K562 (cell line): ENCODE results near the gene RNF168. TPM values are rescaled to one million over a fixed set of nuclear protein-coding genes. Genes with fewer than 3 reads are reported as not detected.

Experiments
- HNRNPLL ChIP-seq: fragments of 200-400 bp; formaldehyde crosslinking; IDR thresholded peaks from 2 replicates; pipeline ENCODE4 v1.6.1; 2017; ENCODE audit warnings: low read length, low read depth, mild to moderate bottlenecking; ENCODE audit not compliant: poor library complexity, severe bottlenecking
- SMARCA5 ChIP-seq: fragments of 450-650 bp; IDR thresholded peaks from 2 replicates; pipeline ENCODE4 v1.6.1; 2016
- polyA plus RNA-seq, 8 experiments: library from polyadenylated mRNA; depleted of rRNA in 4 of 8; stranded (reverse) in 5 of 8; unstranded in 3 of 8; fragments of >200 nt; fragmentation: Nextera tagmentation in 2 of 8; fragmentation: Illumina TruSeq in 1 of 8; extraction: Ambion mirVana in 2 of 8; extraction: Trizol in 1 of 8; gene quantifications; 2 replicates each; pipeline versions ENCODE4 v1.2.1 to v1.2.3, GENCODE V29; 2011 to 2014; ENCODE audit warnings: inconsistent platforms in 1 of 8, missing spikeins in 1 of 8
- total RNA-seq, 7 experiments: library from RNA; depleted of rRNA in 6 of 7; stranded (reverse); fragments of >200 nt in 6 of 7; fragmentation: Illumina TruSeq in 2 of 7; extraction: Trizol in 2 of 7; gene quantifications; 2 replicates each; pipeline versions ENCODE4 v1.2.1 to v1.2.3, GENCODE V29; 2011 to 2021; ENCODE audit warnings: low replicate concordance in 1 of 7
- TF ChIP-seq, protein P1 (sequence below), 2 experiments: fragments of 450-650 bp in 1 of 2; sonication (generic) in 1 of 2; formaldehyde crosslinking in 1 of 2; IDR thresholded peaks; 2 replicates each; pipeline versions ENCODE4 v1.7.1 to v1.9.0; 2016 to 2022; ENCODE audit warnings: inconsistent platforms in 1 of 2, mild to moderate bottlenecking in 1 of 2, missing genetic modification reagents in 1 of 2
- TF ChIP-seq, protein P2 (sequence below): fragments of 450-650 bp; IDR thresholded peaks from 2 replicates; pipeline ENCODE4 v1.6.1; 2017; ENCODE audit warnings: antibody characterized with exemption, mild to moderate bottlenecking
- TF ChIP-seq, protein P3 (sequence below), 2 experiments: fragments of 450-650 bp; IDR thresholded peaks; 2 replicates each; pipeline ENCODE4 v1.6.1; 2016
- TF ChIP-seq, protein P4 (sequence below): fragments of 250-450 bp; sonication (Bioruptor Pico); IDR thresholded peaks from 2 replicates; pipeline ENCODE4 v1.5.1; 2021; ENCODE audit warnings: mild to moderate bottlenecking

The RNF168 gene
- total and polyA plus RNA-seq, 9 of the 15 experiments (the other 6 are each of a cell fraction or from before 2014, with no cell fraction given): 6.0 to 32.1 (median 16.6) TPM

DNA sequence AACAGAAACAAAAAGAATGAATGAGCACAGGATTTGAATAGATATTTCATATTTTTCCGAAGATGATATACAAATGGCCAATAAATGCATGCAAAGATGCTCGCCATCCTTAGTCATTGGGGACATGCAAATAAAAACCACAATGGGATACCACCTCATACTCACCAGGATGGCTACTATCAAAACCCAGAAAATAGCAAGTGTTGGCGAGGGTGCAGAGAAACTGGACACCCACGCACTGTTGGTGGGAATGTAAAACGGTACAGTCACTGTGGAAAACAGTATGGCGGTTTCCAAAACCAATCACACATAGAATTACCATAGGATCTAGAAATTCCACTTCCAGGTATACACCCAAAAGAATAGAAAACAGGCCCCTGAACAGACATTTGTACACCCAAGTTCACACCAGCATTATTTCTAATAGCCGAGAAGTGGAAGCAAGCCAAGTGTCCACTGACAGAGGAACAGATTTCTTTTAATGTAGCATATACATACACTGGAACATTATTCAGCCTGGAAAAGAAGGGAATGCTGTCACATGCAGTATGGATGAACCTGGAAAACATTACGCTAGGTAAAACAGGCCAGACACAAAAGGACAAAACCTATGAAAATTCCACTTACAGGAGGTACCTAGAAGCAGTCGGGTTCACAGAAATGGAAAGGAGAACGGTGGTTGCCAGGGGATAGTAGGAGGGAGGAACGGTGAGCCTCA lies 3.6 kb downstream of the RNF168 start (continued):
- TF ChIP-seq, protein P1, sequence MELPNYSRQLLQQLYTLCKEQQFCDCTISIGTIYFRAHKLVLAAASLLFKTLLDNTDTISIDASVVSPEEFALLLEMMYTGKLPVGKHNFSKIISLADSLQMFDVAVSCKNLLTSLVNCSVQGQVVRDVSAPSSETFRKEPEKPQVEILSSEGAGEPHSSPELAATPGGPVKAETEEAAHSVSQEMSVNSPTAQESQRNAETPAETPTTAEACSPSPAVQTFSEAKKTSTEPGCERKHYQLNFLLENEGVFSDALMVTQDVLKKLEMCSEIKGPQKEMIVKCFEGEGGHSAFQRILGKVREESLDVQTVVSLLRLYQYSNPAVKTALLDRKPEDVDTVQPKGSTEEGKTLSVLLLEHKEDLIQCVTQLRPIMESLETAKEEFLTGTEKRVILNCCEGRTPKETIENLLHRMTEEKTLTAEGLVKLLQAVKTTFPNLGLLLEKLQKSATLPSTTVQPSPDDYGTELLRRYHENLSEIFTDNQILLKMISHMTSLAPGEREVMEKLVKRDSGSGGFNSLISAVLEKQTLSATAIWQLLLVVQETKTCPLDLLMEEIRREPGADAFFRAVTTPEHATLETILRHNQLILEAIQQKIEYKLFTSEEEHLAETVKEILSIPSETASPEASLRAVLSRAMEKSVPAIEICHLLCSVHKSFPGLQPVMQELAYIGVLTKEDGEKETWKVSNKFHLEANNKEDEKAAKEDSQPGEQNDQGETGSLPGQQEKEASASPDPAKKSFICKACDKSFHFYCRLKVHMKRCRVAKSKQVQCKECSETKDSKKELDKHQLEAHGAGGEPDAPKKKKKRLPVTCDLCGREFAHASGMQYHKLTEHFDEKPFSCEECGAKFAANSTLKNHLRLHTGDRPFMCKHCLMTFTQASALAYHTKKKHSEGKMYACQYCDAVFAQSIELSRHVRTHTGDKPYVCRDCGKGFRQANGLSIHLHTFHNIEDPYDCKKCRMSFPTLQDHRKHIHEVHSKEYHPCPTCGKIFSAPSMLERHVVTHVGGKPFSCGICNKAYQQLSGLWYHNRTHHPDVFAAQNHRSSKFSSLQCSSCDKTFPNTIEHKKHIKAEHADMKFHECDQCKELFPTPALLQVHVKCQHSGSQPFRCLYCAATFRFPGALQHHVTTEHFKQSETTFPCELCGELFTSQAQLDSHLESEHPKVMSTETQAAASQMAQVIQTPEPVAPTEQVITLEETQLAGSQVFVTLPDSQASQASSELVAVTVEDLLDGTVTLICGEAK (IDR thresholded peaks at IDR 0.05): peak; percentile 23; the same call in 1 of the 2 replicates
- TF ChIP-seq, protein P1 (CRISPR knock-in tag; IDR thresholded peaks at IDR 0.05): no peak
- TF ChIP-seq HNRNPLL: no peak
- TF ChIP-seq, protein P2, sequence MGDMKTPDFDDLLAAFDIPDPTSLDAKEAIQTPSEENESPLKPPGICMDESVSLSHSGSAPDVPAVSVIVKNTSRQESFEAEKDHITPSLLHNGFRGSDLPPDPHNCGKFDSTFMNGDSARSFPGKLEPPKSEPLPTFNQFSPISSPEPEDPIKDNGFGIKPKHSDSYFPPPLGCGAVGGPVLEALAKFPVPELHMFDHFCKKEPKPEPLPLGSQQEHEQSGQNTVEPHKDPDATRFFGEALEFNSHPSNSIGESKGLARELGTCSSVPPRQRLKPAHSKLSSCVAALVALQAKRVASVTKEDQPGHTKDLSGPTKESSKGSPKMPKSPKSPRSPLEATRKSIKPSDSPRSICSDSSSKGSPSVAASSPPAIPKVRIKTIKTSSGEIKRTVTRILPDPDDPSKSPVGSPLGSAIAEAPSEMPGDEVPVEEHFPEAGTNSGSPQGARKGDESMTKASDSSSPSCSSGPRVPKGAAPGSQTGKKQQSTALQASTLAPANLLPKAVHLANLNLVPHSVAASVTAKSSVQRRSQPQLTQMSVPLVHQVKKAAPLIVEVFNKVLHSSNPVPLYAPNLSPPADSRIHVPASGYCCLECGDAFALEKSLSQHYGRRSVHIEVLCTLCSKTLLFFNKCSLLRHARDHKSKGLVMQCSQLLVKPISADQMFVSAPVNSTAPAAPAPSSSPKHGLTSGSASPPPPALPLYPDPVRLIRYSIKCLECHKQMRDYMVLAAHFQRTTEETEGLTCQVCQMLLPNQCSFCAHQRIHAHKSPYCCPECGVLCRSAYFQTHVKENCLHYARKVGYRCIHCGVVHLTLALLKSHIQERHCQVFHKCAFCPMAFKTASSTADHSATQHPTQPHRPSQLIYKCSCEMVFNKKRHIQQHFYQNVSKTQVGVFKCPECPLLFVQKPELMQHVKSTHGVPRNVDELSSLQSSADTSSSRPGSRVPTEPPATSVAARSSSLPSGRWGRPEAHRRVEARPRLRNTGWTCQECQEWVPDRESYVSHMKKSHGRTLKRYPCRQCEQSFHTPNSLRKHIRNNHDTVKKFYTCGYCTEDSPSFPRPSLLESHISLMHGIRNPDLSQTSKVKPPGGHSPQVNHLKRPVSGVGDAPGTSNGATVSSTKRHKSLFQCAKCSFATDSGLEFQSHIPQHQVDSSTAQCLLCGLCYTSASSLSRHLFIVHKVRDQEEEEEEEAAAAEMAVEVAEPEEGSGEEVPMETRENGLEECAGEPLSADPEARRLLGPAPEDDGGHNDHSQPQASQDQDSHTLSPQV: 0 out of 2 replicates have a peak, but pooled peaks have one; percentile 4
- TF ChIP-seq, protein P3, sequence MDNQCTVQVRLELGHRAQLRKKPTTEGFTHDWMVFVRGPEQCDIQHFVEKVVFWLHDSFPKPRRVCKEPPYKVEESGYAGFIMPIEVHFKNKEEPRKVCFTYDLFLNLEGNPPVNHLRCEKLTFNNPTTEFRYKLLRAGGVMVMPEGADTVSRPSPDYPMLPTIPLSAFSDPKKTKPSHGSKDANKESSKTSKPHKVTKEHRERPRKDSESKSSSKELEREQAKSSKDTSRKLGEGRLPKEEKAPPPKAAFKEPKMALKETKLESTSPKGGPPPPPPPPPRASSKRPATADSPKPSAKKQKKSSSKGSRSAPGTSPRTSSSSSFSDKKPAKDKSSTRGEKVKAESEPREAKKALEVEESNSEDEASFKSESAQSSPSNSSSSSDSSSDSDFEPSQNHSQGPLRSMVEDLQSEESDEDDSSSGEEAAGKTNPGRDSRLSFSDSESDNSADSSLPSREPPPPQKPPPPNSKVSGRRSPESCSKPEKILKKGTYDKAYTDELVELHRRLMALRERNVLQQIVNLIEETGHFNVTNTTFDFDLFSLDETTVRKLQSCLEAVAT (IDR thresholded peaks at IDR 0.05): peak in 1 of 2 experiments; percentile 19; a peak in 2 of 4 replicates
- TF ChIP-seq, protein P4, sequence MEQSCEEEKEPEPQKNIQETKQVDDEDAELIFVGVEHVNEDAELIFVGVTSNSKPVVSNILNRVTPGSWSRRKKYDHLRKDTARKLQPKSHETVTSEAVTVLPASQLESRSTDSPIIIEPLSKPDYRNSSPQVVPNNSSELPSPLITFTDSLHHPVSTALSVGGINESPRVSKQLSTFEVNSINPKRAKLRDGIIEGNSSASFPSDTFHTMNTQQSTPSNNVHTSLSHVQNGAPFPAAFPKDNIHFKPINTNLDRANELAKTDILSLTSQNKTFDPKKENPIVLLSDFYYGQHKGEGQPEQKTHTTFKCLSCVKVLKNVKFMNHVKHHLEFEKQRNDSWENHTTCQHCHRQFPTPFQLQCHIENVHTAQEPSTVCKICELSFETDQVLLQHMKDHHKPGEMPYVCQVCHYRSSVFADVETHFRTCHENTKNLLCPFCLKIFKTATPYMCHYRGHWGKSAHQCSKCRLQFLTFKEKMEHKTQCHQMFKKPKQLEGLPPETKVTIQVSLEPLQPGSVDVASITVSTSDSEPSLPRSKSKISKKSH (CRISPR knock-in tag): no peak
- 0 out of 2 replicates have a peak, but pooled peaks have one; percentile 31 for TF ChIP-seq SMARCA5
